Endothelial cell of umbilical vein (primary cell): ENCODE data around the gene FUBP3. TPM values are rescaled to one million over a fixed set of nuclear protein-coding genes. Genes with fewer than 3 reads are reported as not detected.

ENCODE experiments used
- BruUV-seq: library from RNA; stranded (reverse); fragments of 400-500 nt; replicated peaks from 2 replicates; lab custom pipeline; 2021; lab: Mats Ljungman, UMichigan
- CTCF ChIA-PET: fragments of 300-600, 350-600 bp; sonication (Branson Sonifier 250); formaldehyde crosslinking; loops from one replicate; lab custom pipeline; 2021; ENCODE audit warnings: antibody characterized with exemption, inconsistent platforms; lab: Charles Lee
- POLR2A ChIA-PET: fragments of 300-600, 350-600 bp; sonication (Branson Sonifier 250); formaldehyde crosslinking; loops from one replicate; lab custom pipeline; 2021; ENCODE audit warnings: antibody characterized with exemption, inconsistent platforms; lab: Charles Lee
- DNase-seq: peaks from one replicate; pipeline ENCODE4 v3.0.0-alpha.2; 2011; ENCODE audit warnings: low read depth, low spot score
- FAIRE-seq: peaks from 2 replicates; lab custom pipeline; 2011; peaks lifted over from hg19 to GRCh38; lab: Jason Lieb, UNC
- H2AFZ ChIP-seq: 2 replicates; pipeline ENCODE4 v1.6.0; 2012; ENCODE audit warnings: low read depth, low read length, control low read depth, inconsistent platforms
- H3K27ac ChIP-seq: 2 replicates; pipeline ENCODE4 v1.5.1; 2011; ENCODE audit warnings: low read depth, mild to moderate bottlenecking, control low read depth, low read length, moderate library complexity; ENCODE audit not compliant: insufficient read depth
- H3K27me3 ChIP-seq, 2 experiments: 2 replicates each; pipeline versions ENCODE4 v1.6.0 to v1.6.1; 2011; ENCODE audit warnings: low read length in 2 of 2, mixed read lengths in 1 of 2; ENCODE audit not compliant: control insufficient read depth in 2 of 2, insufficient read depth in 2 of 2
- H3K36me3 ChIP-seq, 2 experiments: 2 replicates in 1 of 2; 3 replicates in 1 of 2; pipeline ENCODE4 v1.5.1; 2011; ENCODE audit warnings: low read length in 2 of 2, mild to moderate bottlenecking in 1 of 2, moderate library complexity in 1 of 2; ENCODE audit not compliant: control insufficient read depth in 2 of 2, insufficient read depth in 2 of 2; ENCODE audit errors: extremely low read depth in 1 of 2
- H3K4me1 ChIP-seq: 3 replicates; pipeline ENCODE4 v1.5.1; 2011; ENCODE audit warnings: mild to moderate bottlenecking, low read length; ENCODE audit not compliant: control insufficient read depth, insufficient read depth; ENCODE audit errors: extremely low read depth
- H3K4me2 ChIP-seq: 2 replicates; pipeline ENCODE4 v1.6.1; 2011; ENCODE audit warnings: low read length, control low read depth, mixed read lengths; ENCODE audit not compliant: insufficient read depth
- H3K4me3 ChIP-seq, 3 experiments: fragments of 200-600 bp in 1 of 3; sonication (generic), shearing (Covaris generic) in 1 of 3; replicated peaks in 1 of 3; 2 replicates each; pipeline ENCODE4 v1.5.1; 2011 to 2016; ENCODE audit warnings: control low read depth in 3 of 3, low read length in 3 of 3, mild to moderate bottlenecking in 2 of 3, inconsistent platforms in 1 of 3, low read depth in 1 of 3, moderate library complexity in 1 of 3; ENCODE audit not compliant: insufficient read depth in 1 of 3
- H3K79me2 ChIP-seq: 2 replicates; pipeline ENCODE4 v1.6.0; 2012; ENCODE audit warnings: low read length, inconsistent platforms; ENCODE audit not compliant: control insufficient read depth, insufficient read depth
- H3K9ac ChIP-seq: replicated peaks from 2 replicates; pipeline ENCODE3; 2011; ENCODE audit warnings: low read length, control low read depth; ENCODE audit not compliant: insufficient read depth; ENCODE audit errors: extremely low read depth
- H3K9me1 ChIP-seq: replicated peaks from 3 replicates; pipeline ENCODE4 v1.6.0; 2011; ENCODE audit warnings: mild to moderate bottlenecking, low read length; ENCODE audit not compliant: control insufficient read depth, insufficient read depth; ENCODE audit errors: extremely low read depth
- H3K9me3 ChIP-seq: replicated peaks from 2 replicates; pipeline ENCODE4 v1.5.1; 2012; ENCODE audit warnings: low read length, inconsistent platforms; ENCODE audit not compliant: control insufficient read depth, insufficient read depth
- H4K20me1 ChIP-seq: replicated peaks from 2 replicates; pipeline ENCODE3; 2011; ENCODE audit warnings: mild to moderate bottlenecking, low read length; ENCODE audit not compliant: control insufficient read depth, insufficient read depth; ENCODE audit errors: extremely low read depth
- EZH2 ChIP-seq: IDR thresholded peaks from 2 replicates; pipeline ENCODE4 v1.6.1; 2012; ENCODE audit warnings: borderline replicate concordance, low read depth, mild to moderate bottlenecking, moderate library complexity, low read length, inconsistent platforms; ENCODE audit not compliant: severe bottlenecking
- FOS ChIP-seq: IDR thresholded peaks from 2 replicates; pipeline ENCODE4 v1.6.1; 2011; ENCODE audit warnings: mild to moderate bottlenecking, low read length, moderate library complexity, borderline replicate concordance; ENCODE audit not compliant: insufficient read depth
- GATA2 ChIP-seq: IDR thresholded peaks from 2 replicates; pipeline ENCODE4 v1.7.0; 2011; ENCODE audit warnings: low read depth, mild to moderate bottlenecking, moderate library complexity, mixed read lengths, low read length; ENCODE audit not compliant: insufficient read length, insufficient read depth
- JUN ChIP-seq: IDR thresholded peaks from 2 replicates; pipeline ENCODE4 v1.6.1; 2011; ENCODE audit warnings: borderline replicate concordance, low read depth; ENCODE audit not compliant: insufficient read length, insufficient read depth
- MAX ChIP-seq: IDR thresholded peaks from 2 replicates; pipeline ENCODE4 v1.6.1; 2011; ENCODE audit not compliant: insufficient read depth, insufficient read length
- MYC ChIP-seq: IDR thresholded peaks from one replicate; pipeline ENCODE4 v1.6.1; 2011; ENCODE audit warnings: mild to moderate bottlenecking, low read depth, low read length
- POLR2A ChIP-seq: IDR thresholded peaks from 2 replicates; pipeline ENCODE4 v1.6.1; 2012; ENCODE audit warnings: low read depth, mild to moderate bottlenecking, control low read depth, low read length
- POLR2AphosphoS5 ChIP-seq: IDR thresholded peaks from 2 replicates; pipeline ENCODE4 v1.6.1; 2012; ENCODE audit warnings: low read depth, mild to moderate bottlenecking, control low read depth, low read length, moderate library complexity; ENCODE audit not compliant: insufficient read depth
- dilution Hi-C: fragments of 300-500 bp; cut with MboI; formaldehyde crosslinking; loops from one replicate; pipeline ENCODE4 v1.15.0; 2019; ENCODE audit warnings: low sequenced_read_pairs; ENCODE audit not compliant: extremely low pct_ligation_motif_present
- intact Hi-C: fragments of 100-400 bp; cut with micrococcal nuclease; formaldehyde crosslinking; loops from one replicate; pipeline ENCODE4 v1.10.0; 2022
- polyA plus RNA-seq, 4 experiments: library from polyadenylated mRNA; depleted of rRNA in 3 of 4; stranded (reverse) in 3 of 4; unstranded in 1 of 4; fragments of >200 nt; gene quantifications; 2 replicates each; pipeline versions ENCODE4 v1.2.1 to v1.2.3, GENCODE V29; 2011 to 2012; ENCODE audit warnings: missing spikeins in 1 of 4
- total RNA-seq: library from RNA; stranded (reverse); gene quantifications from 2 replicates; pipeline ENCODE4 v1.2.3, GENCODE V29; 2021
- TF ChIP-seq, protein P1 (sequence below), 2 donors: IDR thresholded peaks; 1 replicate in 1 of 2; 2 replicates in 1 of 2; pipeline ENCODE4 v1.5.1; 2011; ENCODE audit warnings: low read length in 2 of 2, mild to moderate bottlenecking in 2 of 2, moderate library complexity in 2 of 2, control low read depth in 1 of 2, inconsistent platforms in 1 of 2, low read depth in 1 of 2; ENCODE audit not compliant: insufficient read depth in 1 of 2; ENCODE audit errors: extremely low read depth in 1 of 2

FUBP3 gene
- total and polyA plus RNA-seq, 2 donors (not counting 3 experiments of a cell fraction or from before 2014, with no cell fraction given) = 19.4 to 50.9 TPM

DNA sequence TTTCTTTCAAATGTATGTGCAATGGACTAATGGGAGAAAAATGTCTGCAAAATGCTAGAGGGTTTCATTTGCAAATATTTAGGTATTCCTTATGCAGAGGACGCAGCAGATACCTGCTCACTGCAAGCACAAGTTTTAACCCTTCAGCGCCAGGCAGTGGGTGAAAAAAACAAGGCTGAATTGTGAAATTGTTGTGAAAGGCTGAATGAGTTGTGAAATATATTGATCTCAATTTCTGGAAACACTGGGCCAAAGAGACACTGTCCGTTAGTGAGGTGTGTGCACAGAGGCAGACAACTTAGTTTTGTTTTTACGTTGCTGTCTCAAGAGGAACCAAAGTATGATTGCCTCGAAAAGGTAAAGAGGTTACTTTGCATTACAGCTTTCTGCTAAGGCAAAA is 18.8 kb downstream of the FUBP3 start:
- H3K79me2 ChIP-seq = peaks cover 5% of the 10 kb centered on the region
- TF ChIP-seq JUN = no peak
- no peak for TF ChIP-seq GATA2
- H3K27me3 ChIP-seq = no peaks in the 10 kb centered on the region
- H3K9me1 ChIP-seq = no peaks in the 10 kb centered on the region
- no peak for FAIRE-seq
- H3K4me1 ChIP-seq = no peaks in the 10 kb centered on the region
- POLR2A ChIA-PET = no interaction called here
- H3K4me3 ChIP-seq = no peak overlapping the region
- CTCF ChIA-PET = no interaction called here
- peaks cover 8 to 11% of the 10 kb centered on the region in 2 experiments for H3K36me3 ChIP-seq
- H4K20me1 ChIP-seq = no peaks in the 10 kb centered on the region
- H3K27ac ChIP-seq = no peak overlapping the region
- H3K9me3 ChIP-seq = no peaks in the 10 kb centered on the region
- DNase-seq = no peak
- dilution Hi-C loops (no loop called here), intact Hi-C loops (no loop called here)
- H3K9ac ChIP-seq = no peak overlapping the region
- H2AFZ ChIP-seq = no peak overlapping the region
- no peak overlapping the region for H3K4me2 ChIP-seq
- BruUV-seq = no TSS peak

- Histone ChIP-seq H3K4me2 (no peak overlapping the region), H3K9ac (no peak overlapping the region), H3K79me2 (peaks cover 3% of the 10 kb centered on the region), H3K9me1 (no peaks in the 10 kb centered on the region), H3K9me3 (no peaks in the 10 kb centered on the region), H3K27ac (no peak overlapping the region), H3K4me3 (no peak overlapping the region), H3K36me3 (peaks cover 8 to 11% of the 10 kb centered on the region in 2 experiments), H2AFZ (no peak overlapping the region), H3K4me1 (no peaks in the 10 kb centered on the region), H4K20me1 (no peaks in the 10 kb centered on the region), H3K27me3 (no peaks in the 10 kb centered on the region)
- dilution Hi-C loops = no loop called here
- BruUV-seq = no TSS peak
- no peak for TF ChIP-seq POLR2A
- TF ChIP-seq, protein P1, sequence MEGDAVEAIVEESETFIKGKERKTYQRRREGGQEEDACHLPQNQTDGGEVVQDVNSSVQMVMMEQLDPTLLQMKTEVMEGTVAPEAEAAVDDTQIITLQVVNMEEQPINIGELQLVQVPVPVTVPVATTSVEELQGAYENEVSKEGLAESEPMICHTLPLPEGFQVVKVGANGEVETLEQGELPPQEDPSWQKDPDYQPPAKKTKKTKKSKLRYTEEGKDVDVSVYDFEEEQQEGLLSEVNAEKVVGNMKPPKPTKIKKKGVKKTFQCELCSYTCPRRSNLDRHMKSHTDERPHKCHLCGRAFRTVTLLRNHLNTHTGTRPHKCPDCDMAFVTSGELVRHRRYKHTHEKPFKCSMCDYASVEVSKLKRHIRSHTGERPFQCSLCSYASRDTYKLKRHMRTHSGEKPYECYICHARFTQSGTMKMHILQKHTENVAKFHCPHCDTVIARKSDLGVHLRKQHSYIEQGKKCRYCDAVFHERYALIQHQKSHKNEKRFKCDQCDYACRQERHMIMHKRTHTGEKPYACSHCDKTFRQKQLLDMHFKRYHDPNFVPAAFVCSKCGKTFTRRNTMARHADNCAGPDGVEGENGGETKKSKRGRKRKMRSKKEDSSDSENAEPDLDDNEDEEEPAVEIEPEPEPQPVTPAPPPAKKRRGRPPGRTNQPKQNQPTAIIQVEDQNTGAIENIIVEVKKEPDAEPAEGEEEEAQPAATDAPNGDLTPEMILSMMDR (IDR thresholded peaks at IDR 0.05; ENCODE audit: extremely low read depth in 1 of 2, insufficient read depth in 1 of 2, low read depth in 1 of 2, low read length in 2 of 2) = no peak
- TF ChIP-seq EZH2 = no peak
- no peak for TF ChIP-seq JUN
- TF ChIP-seq FOS = no peak
- no peak for TF ChIP-seq GATA2
- TF ChIP-seq MAX = no peak
- no peak for TF ChIP-seq MYC
- no peak for TF ChIP-seq POLR2AphosphoS5
- intact Hi-C loops = no loop called here
- POLR2A ChIA-PET = no interaction called here
- DNase-seq = no peak
- CTCF ChIA-PET = interaction anchor here (1.7 to 2.1 kb wide), 2 partner anchors 9 to 11 kb away, joined by 4 to 5 read pairs; no protein-coding TSS in a partner anchor
- FAIRE-seq = no peak
These were observed 20.2 kb downstream of the FUBP3 start for GRCh38 chr9:130599625-130600024.
